Activated naive CD4-positive, alpha-beta T cell treated with anti-CD3 and anti-CD28 coated beads for 36 hours (primary cell): ENCODE results near the gene EXOC6. TPM values are rescaled to one million over a fixed set of nuclear protein-coding genes. Genes with fewer than 3 reads are reported as not detected.

Experiments
- CTCF ChIA-PET: fragments of 350-600 bp; sonication (Branson Sonifier 250); formaldehyde crosslinking; loops from one replicate; lab custom pipeline; 2021; ENCODE audit warnings: antibody characterized with exemption; lab: Charles Lee
- DNase-seq: peaks from one replicate; pipeline ENCODE4 v3.0.0-alpha.2; 2020
- H3K27ac Mint-ChIP-seq: one replicate; pipeline ENCODE4 v1.8.0; 2021; ENCODE audit warnings: mild to moderate bottlenecking, mixed read lengths
- H3K27me3 Mint-ChIP-seq: one replicate; pipeline ENCODE4 v1.8.0; 2021; ENCODE audit warnings: low read depth, mixed read lengths
- H3K36me3 Mint-ChIP-seq: one replicate; pipeline ENCODE4 v1.8.0; 2021; ENCODE audit warnings: low read depth, mixed read lengths
- H3K4me1 Mint-ChIP-seq: one replicate; pipeline ENCODE4 v1.8.0; 2021; ENCODE audit warnings: low read depth, mixed read lengths
- H3K4me3 Mint-ChIP-seq: one replicate; pipeline ENCODE4 v1.8.0; 2021; ENCODE audit warnings: mild to moderate bottlenecking, moderate library complexity, mixed read lengths
- H3K9me3 Mint-ChIP-seq: one replicate; pipeline ENCODE4 v1.8.0; 2021; ENCODE audit warnings: mixed read lengths
- intact Hi-C: fragments of 100-400 bp; cut with micrococcal nuclease; formaldehyde crosslinking; loops from one replicate; pipeline ENCODE4 v1.15.1; 2023
- total RNA-seq, 2 experiments: library from RNA; stranded (reverse); gene quantifications; one replicate each; pipeline ENCODE4 v1.2.3, GENCODE V29; 2021

The EXOC6 gene
- total RNA-seq, 2 experiments from 2014 or later, result 7.6 to 9.3 TPM

- Mint-ChIP-seq H3K4me1 (no peaks in the 10 kb centered on the region), H3K9me3 (no peaks in the 10 kb centered on the region), H3K27me3 (no peaks in the 10 kb centered on the region), H3K27ac (no peak overlapping the region), H3K4me3 (no peak overlapping the region), H3K36me3 (peaks cover 3% of the 10 kb centered on the region)
- intact Hi-C loops, result no loop called here
- CTCF ChIA-PET, result no interaction called here
- DNase-seq, result no peak
Observed at GRCh38 chr10:93032809-93033137, 184.5 kb downstream of the EXOC6 start.

- no peak overlapping the region for H3K27ac Mint-ChIP-seq
- no peaks in the 10 kb centered on the region for H3K27me3 Mint-ChIP-seq
- H3K9me3 Mint-ChIP-seq, result no peaks in the 10 kb centered on the region
- CTCF ChIA-PET, result interaction anchor here (1.5 kb wide), 1 partner anchor 69 kb away, joined by 5 read pairs; no protein-coding TSS in a partner anchor
- no peak for DNase-seq
- peaks cover 1% of the 10 kb centered on the region for H3K36me3 Mint-ChIP-seq
- intact Hi-C loops, result no loop called here
- no peak overlapping the region for H3K4me3 Mint-ChIP-seq
- H3K4me1 Mint-ChIP-seq, result no peaks in the 10 kb centered on the region
Observed at GRCh38 chr10:93034426-93034825, 186.1 kb downstream of the EXOC6 start.

GRCh38 chr10:93039110-93039509 is 190.8 kb downstream of the EXOC6 start:
- CTCF ChIA-PET, result no interaction called here
- no peaks in the 10 kb centered on the region for H3K4me1 Mint-ChIP-seq
- H3K27me3 Mint-ChIP-seq, result no peaks in the 10 kb centered on the region
- no peak for DNase-seq
- H3K36me3 Mint-ChIP-seq, result peaks cover 1% of the 10 kb centered on the region
- no peaks in the 10 kb centered on the region for H3K9me3 Mint-ChIP-seq
- no peak overlapping the region for H3K27ac Mint-ChIP-seq
- H3K4me3 Mint-ChIP-seq, result no peak overlapping the region
- intact Hi-C loops, result loop anchor here (1.0 kb wide), 2 partner anchors 74 to 154 kb away; no protein-coding TSS in a partner anchor

- Mint-ChIP-seq H3K27ac (no peak overlapping the region), H3K27me3 (no peaks in the 10 kb centered on the region), H3K9me3 (no peaks in the 10 kb centered on the region), H3K36me3 (peaks cover 1% of the 10 kb centered on the region), H3K4me1 (no peaks in the 10 kb centered on the region), H3K4me3 (no peak overlapping the region)
- peak; percentile 26 for DNase-seq
- intact Hi-C loops, result loop anchor here (1.0 kb wide), 2 partner anchors 74 to 154 kb away; no protein-coding TSS in a partner anchor
- CTCF ChIA-PET, result interaction anchor here (0.6 kb wide), 1 partner anchor 14 kb away, joined by 3 read pairs; no protein-coding TSS in a partner anchor
Observed at GRCh38 chr10:93039721-93040120, 191.4 kb downstream of the EXOC6 start.

GRCh38 chr10:93054486-93054885 is 206.2 kb downstream of the EXOC6 start:
- Mint-ChIP-seq H3K4me3 (no peak overlapping the region), H3K27ac (no peak overlapping the region), H3K4me1 (no peaks in the 10 kb centered on the region), H3K9me3 (no peaks in the 10 kb centered on the region), H3K36me3 (peaks cover 13% of the 10 kb centered on the region), H3K27me3 (no peaks in the 10 kb centered on the region)
- CTCF ChIA-PET, result no interaction called here
- intact Hi-C loops, result no loop called here
- DNase-seq, result no peak

- no peak for DNase-seq
- no peak overlapping the region for H3K27ac Mint-ChIP-seq
- peaks cover 18% of the 10 kb centered on the region for H3K36me3 Mint-ChIP-seq
- H3K27me3 Mint-ChIP-seq, result peaks cover 18% of the 10 kb centered on the region
- intact Hi-C loops, result no loop called here
- H3K4me1 Mint-ChIP-seq, result peaks cover 19% of the 10 kb centered on the region
- CTCF ChIA-PET, result interaction anchor here (1.0 to 1.1 kb wide), 2 partner anchors 22 to 143 kb away, joined by 3 to 5 read pairs; no protein-coding TSS in a partner anchor
- H3K9me3 Mint-ChIP-seq, result no peaks in the 10 kb centered on the region
- H3K4me3 Mint-ChIP-seq, result no peak overlapping the region
Observed at GRCh38 chr10:93058139-93058538, 209.8 kb downstream of the EXOC6 start.

GRCh38 chr10:93059975-93060886 is 211.9 kb downstream of the EXOC6 start, which contains the start of gene CYP26C1:
Gene CYP26C1 (plus strand): TSS chr10:93060798. CDS start chr10:93061264, 466 bp downstream.
- CTCF ChIA-PET, result interaction anchor here (0.6 to 1.1 kb wide), 2 partner anchors 9 to 50 kb away, joined by 4 read pairs; no protein-coding TSS in a partner anchor
- intact Hi-C loops, result loop anchor here (5.0 to 10.0 kb wide), 2 partner anchors 292 to 365 kb away; no protein-coding TSS in a partner anchor
- peaks cover 35% of the 10 kb centered on the region for H3K27me3 Mint-ChIP-seq

GRCh38 chr10:93060887-93061593 is 212.7 kb downstream of the EXOC6 start:
- Mint-ChIP-seq H3K27me3 (peaks cover 41% of the 10 kb centered on the region), H3K9me3 (no peaks in the 10 kb centered on the region), H3K27ac (no peak overlapping the region), H3K36me3 (peaks cover 18% of the 10 kb centered on the region), H3K4me1 (peaks cover 22% of the 10 kb centered on the region), H3K4me3 (no peak overlapping the region)
- CTCF ChIA-PET, result interaction anchor here (0.6 to 1.5 kb wide), 5 partner anchors 9 to 291 kb away, joined by 3 to 4 read pairs (median 4); no protein-coding TSS in a partner anchor
- DNase-seq, result no peak
- intact Hi-C loops, result loop anchor here (5.0 to 10.0 kb wide), 2 partner anchors 291 to 366 kb away; no protein-coding TSS in a partner anchor

More at GRCh38 chr10:93059975-93060886, 211.9 kb downstream of the EXOC6 start, which contains the start of gene CYP26C1:
- Mint-ChIP-seq H3K27ac (no peak within 1 kb of the TSS), H3K36me3 (peaks cover 18% of the 10 kb centered on the region), H3K4me3 (no peak within 1 kb of the TSS), H3K9me3 (no peaks in the 10 kb centered on the region), H3K4me1 (peaks cover 19% of the 10 kb centered on the region)
- no peak for DNase-seq

- peak; percentile 15 for DNase-seq
- Mint-ChIP-seq H3K36me3 (peaks cover 18% of the 10 kb centered on the region), H3K27me3 (peaks cover 47% of the 10 kb centered on the region), H3K9me3 (no peaks in the 10 kb centered on the region), H3K27ac (no peak overlapping the region), H3K4me3 (peak overlapping the region; percentile 66), H3K4me1 (peaks cover 22% of the 10 kb centered on the region)
- CTCF ChIA-PET, result interaction anchor here (0.7 to 1.5 kb wide), 5 partner anchors 8 to 744 kb away, joined by 3 to 4 read pairs (median 3); no protein-coding TSS in a partner anchor
- intact Hi-C loops, result loop anchor here (1.0 to 10.0 kb wide), 6 partner anchors 12 to 367 kb away; no protein-coding TSS in a partner anchor
Observed at GRCh38 chr10:93061594-93062513, 213.5 kb downstream of the EXOC6 start.

GRCh38 chr10:93062514-93063143 is 214.3 kb downstream of the EXOC6 start:
- Mint-ChIP-seq H3K27ac (no peak overlapping the region), H3K36me3 (peaks cover 15% of the 10 kb centered on the region), H3K4me1 (peaks cover 22% of the 10 kb centered on the region), H3K9me3 (no peaks in the 10 kb centered on the region), H3K4me3 (peak overlapping the region; percentile 66), H3K27me3 (peaks cover 55% of the 10 kb centered on the region)
- CTCF ChIA-PET, result interaction anchor here (0.7 to 1.5 kb wide), 4 partner anchors 8 to 743 kb away, joined by 3 to 4 read pairs (median 4); no protein-coding TSS in a partner anchor
- peak; percentile 64 for DNase-seq
- intact Hi-C loops, result loop anchor here (1.0 to 10.0 kb wide), 6 partner anchors 12 to 368 kb away; no protein-coding TSS in a partner anchor
